Activated T-cell treated with anti-CD3 and anti-CD28 coated beads, Interleukin-2, amount 50 U/mL, for 48 hours (primary cell): Measurements from ENCODE around the gene MAZ.
"Not testable (repeated sequence)": the region's sequence is repeated elsewhere in the genome, so short reads cannot be mapped to it uniquely, and the experiment has no call there.

Source experiments
- DNase-seq, 2 experiments: peaks; one replicate each; pipeline ENCODE4 v3.0.0-alpha.2; 2020

Gene MAZ

DNA sequence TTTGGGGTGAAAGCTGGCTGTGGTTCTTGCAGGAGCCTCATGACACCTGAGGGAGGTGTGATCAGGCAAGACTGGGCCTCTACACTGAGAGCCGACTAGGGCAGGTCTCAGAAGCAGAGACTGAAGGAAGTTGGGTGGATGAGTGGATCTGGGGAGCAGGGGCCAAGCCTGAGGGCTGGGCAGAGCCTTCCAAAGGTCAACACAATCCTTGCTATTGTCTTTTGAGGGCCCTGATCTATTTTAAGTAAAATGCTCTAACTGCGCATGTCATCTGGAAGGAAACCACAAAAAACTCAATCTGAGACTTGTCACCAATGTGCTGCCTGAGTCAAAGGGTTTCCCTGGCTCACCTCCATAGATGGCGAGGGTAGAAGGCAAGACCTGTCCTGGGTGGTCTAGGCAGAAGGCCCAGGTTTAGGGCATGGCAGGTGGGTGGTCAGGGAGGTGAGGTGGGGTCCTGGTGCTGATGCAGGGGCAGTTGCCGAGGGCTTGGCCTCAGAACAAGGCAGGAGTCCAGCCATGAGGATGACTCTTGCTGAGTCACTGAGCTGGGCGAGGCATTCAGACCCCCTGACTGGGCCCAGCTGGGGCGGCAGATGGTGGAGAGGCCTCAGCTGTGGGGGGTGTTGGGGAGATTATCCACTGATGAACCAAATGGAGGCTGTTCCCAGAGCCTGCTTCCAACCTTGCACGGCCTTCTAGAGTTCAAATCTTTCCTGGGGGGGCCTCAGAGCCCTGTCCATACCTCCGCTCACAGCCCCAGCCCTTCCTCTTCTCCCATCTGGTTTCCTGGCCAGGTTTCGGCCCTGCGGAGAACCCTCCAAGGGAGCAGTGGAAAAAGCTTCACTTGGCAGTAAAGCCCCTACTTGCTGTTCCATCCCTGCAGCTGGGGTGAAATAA lies 19.1 kb downstream of the MAZ start:
- DNase-seq, result peak; percentile 78

DNA sequence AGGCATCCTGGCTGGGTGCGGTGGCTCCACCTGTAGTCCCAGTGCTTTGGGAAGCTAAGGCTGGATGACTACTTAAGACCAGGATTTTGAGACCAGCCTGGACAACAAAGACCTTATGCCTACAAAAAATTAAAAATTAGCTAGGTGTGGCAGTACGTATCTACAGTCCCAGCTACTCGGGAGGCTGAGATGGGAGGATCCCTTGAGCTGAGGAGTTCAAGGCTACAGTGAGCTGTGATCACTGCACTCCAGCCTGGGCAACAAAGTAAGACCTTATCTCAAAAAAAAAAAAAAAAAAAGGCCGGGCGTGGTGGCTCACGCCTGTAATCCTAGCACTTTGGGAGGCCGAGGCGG lies 20.0 kb downstream of the MAZ start:
- DNase-seq, result peak in 1 of 2 experiments; percentile 21

GRCh38 chr16:29830774-29831173 lies 24.4 kb downstream of the MAZ start:
- no peak for DNase-seq

DNA sequence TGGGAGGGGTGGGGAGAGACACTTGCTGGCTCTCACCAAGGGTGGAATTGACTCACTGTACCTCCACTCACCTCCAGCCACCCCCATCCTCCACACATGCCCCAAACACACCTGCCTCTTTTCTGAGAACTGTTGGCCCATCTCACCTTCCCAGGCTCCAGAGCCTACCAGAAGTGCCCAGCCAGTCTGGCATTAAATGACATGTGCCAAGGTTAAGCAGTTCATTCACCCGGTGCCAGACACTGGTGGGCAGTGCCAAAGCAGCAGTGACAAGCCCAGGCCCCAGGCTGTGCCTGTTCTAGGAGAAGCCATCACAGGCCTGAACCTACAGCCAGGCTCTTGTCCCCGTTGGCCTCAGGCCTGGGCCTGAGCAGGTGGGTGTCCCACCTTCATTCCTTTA lies 25.2 kb downstream of the MAZ start:
- no peak for DNase-seq

GRCh38 chr16:29833219-29833618 lies 26.9 kb downstream of the MAZ start:
- not testable (repeated sequence) for DNase-seq

DNA sequence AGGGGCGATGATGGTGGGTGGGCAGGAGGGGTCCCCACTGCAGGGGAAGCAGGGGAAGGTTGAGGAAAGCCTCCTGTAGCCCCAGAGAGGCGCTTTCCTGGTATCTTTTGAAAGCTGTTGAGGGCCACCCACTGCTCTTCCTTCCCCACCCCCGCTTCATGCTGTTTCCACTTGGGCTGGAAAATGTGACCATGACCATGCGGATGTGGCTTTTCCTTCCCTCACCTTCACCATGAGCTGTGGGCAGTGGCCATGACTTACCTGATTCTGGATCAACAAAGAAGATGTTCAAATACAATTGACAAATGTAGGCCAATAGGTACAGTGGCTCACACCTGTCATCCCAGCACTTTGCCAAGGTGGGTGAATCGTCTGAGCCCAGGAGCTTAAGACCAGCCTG lies 27.8 kb downstream of the MAZ start:
- DNase-seq, result peak in 1 of 2 experiments; percentile 38

DNA sequence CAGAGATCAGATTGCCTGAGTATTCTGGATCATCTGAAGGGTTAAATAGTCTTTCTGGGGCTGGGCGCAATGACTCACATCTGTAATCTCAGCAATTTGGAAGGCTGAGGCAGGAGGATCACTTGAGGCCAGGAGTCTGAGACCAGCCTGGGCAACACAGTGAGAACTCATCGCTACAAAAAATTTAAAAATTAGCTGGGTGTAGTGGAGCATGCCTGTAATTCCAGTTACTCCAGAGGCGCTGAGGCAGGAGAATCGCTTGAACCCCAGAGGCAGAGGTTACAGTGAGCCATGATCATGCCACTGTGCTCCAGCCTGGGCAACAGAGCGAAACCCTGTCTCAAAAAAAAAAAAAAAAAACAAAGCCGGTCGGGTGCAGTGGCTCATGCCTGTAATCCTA lies 29.6 kb downstream of the MAZ start:
- no peak for DNase-seq

GRCh38 chr16:29836623-29837022 lies 30.3 kb downstream of the MAZ start:
- DNase-seq, result no peak

DNA sequence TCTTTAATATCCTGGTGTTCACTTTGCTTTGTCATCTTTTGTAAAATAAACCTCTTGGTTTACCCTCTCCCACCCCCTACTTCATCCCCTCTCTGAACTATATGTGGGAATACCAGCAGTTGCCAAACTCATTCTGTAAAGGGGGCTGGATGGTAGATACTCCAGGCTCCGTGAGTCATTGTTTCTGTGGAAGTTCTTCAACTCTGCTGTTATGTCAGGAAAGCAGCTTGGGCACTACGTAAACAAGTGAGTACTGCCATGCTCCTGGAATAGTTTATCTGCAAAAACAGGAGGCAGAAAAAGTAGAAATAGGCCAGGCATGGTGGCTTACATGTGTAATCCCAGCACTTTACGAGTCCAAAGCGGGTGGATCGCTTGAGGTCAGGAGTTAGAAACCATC lies 31.5 kb downstream of the MAZ start:
- no peak for DNase-seq

DNA sequence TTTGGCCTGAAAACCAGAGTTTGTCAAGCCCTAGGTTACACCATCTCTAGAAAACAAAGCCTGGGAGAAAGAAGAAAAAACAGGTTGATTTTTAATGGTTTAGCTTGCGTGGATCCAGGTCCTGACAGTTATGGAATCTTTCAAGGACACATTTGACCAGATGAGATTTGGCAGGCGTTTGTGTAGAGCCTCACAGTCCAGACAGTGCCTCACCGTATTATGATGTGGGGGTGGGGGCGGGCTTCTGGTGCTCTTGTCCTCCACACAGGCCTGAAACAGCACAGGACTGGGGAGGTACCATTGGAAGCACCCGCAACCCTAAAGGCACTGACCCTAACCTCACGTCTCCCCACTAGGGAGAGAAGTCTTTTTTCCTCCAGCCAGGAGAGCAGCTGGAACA lies 33.5 kb downstream of the MAZ start:
- DNase-seq, result no peak

DNA sequence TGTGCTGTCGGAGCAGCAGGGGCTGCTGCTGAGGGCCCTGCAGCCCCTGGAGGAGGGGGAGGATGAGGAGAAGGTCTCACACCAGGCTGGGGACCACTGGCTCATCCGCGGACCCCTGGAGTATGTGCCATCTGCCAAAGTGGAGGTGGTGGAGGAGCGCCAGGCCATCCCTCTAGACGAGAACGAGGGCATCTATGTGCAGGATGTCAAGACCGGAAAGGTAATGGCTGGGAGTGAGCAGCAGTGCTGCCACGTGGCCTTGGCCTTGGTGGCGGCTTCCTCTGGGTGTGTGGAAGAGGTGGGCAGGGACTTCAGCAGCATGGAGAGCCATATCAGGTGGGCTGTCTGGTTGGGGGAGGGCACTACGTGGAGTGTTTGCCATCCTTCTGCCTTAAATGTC lies 33.9 kb downstream of the MAZ start:
- no peak for DNase-seq

- no peak for DNase-seq
Measured at GRCh38 chr16:29841631-29842030, 35.3 kb downstream of the MAZ start.

DNA sequence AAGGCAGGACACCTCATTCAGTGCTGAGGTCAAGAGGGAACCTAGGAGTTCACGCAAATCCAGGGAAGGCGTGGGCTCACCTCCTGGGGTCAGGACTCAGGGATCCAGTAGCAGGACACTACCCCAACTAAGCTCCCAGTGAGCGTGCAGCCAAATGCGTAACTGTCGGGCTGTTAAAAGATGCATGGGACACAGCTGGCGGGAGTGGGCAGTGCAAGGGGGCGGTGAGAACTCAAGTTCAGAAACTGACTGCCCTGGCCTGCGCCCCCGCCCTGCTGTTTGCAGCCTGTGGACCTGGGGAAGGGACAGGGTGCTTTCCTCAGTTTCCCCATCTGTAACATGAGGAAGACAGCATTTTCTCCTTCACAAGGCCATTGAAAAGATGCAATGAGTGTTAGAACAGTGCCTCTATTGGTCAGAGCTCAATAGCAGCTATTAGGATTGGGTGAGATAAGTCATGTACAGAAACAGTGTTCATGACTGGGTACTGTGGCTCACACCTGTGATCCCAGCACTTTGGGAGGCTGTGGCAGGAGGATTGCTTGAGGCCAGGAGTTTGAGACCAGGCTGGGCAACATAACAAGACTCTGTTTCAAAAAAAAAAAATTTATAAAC lies 36.5 kb downstream of the MAZ start:
- DNase-seq, result no peak

DNA sequence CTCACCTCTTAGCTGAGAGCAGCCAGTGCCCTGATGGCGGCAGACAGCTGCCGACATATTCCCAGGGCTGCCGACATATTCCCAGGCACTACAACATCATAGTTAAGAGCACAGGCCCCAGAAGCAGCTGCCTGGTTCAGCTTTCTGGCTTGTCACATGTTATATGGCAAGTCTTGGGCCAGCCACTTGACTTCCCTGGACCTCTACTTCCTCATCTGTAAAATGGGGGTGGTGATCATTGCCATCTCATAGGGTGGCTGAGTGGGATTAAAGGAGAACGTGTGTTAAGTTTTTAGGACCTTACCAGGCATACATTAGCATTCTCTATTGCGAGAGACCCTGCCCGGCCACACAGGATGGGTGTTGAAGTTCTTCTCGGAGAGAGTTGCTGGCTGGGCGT lies 37.6 kb downstream of the MAZ start:
- no peak for DNase-seq

GRCh38 chr16:29844575-29845331 lies 38.4 kb downstream of the MAZ start:
- no peak for DNase-seq

DNA sequence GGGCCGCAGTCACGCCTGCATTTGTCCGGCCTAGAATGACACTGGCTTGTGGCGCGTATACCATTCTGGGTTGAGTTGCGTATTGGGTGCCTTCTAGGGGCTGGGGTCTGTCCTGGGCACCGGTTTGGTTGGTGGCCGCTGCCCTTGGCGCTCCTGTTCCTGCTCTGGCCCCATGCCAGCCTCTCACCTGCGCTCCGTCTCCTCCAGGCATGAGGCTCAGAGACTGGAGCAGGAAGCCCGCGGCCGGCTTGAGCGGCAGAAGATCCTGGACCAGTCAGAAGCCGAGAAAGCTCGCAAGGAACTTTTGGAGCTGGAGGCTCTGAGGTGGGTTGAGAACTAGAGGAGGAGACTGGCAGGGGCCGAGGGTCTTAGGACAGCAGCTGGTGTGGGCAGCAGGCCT lies 39.3 kb downstream of the MAZ start:
- DNase-seq, result no peak

DNA sequence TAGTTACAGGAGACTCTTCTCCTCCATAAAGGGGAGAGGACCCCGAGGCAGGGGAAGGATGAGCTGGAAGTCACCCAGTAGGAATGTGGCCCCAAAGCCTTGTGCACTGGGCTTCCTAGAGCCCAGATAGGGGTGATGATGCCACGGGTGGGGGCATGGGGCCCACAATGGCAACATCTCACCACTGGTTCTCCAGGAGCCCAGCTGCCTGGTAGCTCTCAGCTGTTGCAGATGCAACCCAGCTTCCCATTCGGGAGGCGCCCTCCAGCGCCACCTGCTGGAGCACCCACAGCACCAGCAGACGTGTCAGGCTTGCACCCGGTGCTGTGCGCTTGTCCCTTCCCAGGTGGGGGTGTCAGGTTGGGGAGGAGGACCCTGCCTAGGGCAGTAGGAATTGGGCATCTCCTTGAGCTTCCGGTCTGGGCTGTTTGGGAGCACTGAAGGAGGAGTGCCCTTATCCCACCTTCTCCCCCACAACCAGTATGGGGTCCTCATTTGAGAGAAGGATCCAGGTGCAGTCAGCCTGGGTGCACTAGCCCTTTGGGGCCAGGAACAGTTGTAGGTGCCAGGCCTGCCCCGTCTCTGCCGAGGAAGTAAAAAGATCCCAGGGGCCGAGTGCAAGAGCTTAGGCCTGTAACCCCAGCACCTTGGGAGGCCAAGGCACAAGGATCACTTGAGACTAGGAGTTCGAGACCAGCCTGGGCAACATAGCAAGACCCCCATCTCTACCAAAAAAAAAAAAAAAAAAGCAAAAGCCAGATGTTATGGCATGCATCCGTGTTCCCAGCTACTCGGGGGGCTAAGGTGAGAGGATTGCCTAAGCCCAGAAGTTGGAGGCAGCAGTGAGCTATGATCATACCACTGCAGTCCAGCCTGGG lies 42.3 kb downstream of the MAZ start:
- DNase-seq, result peak; percentile 86 to 89

- DNase-seq, result no peak
Measured at GRCh38 chr16:29849505-29849904, 43.2 kb downstream of the MAZ start.

DNA sequence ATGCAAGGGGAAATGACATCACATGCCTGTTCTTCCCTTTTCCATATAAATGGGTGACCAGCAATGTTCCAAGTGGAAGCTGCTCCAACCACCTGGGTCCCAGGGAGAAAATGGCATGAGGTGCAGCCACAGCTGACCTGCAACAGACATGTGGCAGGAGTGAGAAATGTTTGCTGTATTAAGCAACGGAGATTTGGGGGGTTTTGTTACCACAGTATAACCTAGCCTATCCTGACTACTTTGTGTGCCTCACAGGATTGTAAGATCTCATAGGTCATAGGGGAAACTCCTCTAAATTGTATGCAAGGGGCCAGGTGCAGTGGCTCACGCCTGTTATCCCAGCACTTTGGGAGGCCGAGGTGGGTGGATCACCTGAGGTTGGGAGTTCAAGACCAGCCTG lies 44.7 kb downstream of the MAZ start:
- DNase-seq, result no peak

- no peak for DNase-seq
Measured at GRCh38 chr16:29852654-29853053, 46.3 kb downstream of the MAZ start.

DNA sequence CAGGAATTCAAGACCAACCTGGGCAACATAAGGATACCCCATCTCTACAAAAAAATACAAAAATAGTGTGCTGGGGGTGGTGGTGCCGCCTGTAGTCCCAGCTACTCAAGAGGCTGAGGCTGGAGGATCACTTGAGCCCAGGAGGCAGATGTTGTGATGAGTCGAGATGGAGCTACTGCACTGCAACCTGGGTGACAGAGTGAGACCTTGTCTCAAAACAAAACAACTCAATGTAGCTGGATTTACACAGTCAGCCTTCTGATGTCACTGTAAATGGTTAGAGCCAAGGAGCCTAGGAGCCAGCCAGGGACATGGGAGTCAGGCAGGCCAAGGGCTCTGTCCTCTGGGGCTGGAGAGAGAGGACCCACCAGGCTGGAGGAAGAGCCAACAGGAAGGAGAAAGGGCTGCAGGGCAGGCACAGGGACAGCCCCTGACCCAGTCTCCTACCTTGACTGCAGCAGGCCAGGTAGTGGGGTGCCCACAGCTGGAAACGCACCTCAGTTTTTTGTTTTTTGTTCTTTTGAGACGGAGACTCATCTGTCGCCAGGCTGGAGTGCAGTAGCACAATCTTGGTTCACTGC lies 48.3 kb downstream of the MAZ start:
- DNase-seq, result no peak

DNA sequence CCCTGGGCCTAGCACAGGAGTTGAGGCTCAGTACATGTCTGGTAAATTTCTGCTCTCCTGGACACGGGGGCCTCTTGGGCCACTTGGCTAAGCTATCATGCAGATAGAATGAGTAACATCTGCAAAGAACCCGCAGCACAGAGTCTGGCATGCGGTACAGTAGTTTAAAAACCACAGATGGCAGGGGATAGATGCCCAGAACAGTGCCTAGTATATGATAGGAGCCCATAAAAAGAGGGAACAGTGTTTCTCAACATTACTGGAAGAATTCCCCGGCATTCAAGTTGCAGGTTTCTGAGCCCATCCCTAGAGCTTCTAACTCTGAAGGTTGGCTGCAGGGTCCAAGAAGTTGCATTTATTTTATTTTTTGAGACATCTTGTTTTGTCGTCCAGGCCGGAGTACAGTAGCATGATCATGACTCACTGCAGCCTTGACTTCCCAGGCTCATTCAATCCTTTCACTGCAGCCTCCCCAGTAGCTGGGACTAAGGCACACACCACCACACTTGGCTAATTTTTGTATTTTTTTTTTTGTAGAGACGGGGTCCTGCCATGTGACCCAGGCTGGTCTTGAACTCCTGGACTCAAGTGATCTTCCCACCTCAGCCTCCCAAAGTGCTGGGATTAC lies 50.9 kb downstream of the MAZ start:
- DNase-seq, result no peak
